CD4-positive, alpha-beta T cell treated with Interleukin-12 subunit alpha and Interleukin-12 subunit beta, for 1 hour (primary cell): ENCODE data around the gene CYP2F1.
A peak's percentile ranks its signal among the peaks of the same experiment; 100 is the strongest.
"Not testable (repeated sequence)": the region's sequence is repeated elsewhere in the genome, so short reads cannot be mapped to it uniquely, and the experiment has no call there.

Source experiments
- DNase-seq: peaks from one replicate; pipeline ENCODE4 v3.0.0-alpha.2; 2020

The CYP2F1 gene

GRCh38 chr19:41127362-41127761 is 13.1 kb downstream of the CYP2F1 start:
- not testable (repeated sequence) for DNase-seq

- peak; percentile 88 for DNase-seq
These were observed 13.6 kb downstream of the CYP2F1 start for GRCh38 chr19:41127801-41128300.

GRCh38 chr19:41128692-41129091 is 14.5 kb downstream of the CYP2F1 start:
- no peak for DNase-seq

GRCh38 chr19:41131186-41131585 is 17.0 kb downstream of the CYP2F1 start:
- no peak for DNase-seq

- no peak for DNase-seq
These were observed 19.0 kb downstream of the CYP2F1 start for GRCh38 chr19:41133260-41133659.

GRCh38 chr19:41134616-41135015 is 20.4 kb downstream of the CYP2F1 start:
- DNase-seq, result no peak

- DNase-seq, result peak; percentile 60
These were observed 21.5 kb downstream of the CYP2F1 start for GRCh38 chr19:41135390-41136384.

- DNase-seq, result no peak
These were observed 22.6 kb downstream of the CYP2F1 start for GRCh38 chr19:41136636-41137455.

- DNase-seq, result peak; percentile 91
These were observed 30.2 kb downstream of the CYP2F1 start for GRCh38 chr19:41144403-41144802.

- no peak for DNase-seq
These were observed 35.6 kb downstream of the CYP2F1 start for GRCh38 chr19:41149831-41150230.

GRCh38 chr19:41150986-41151385 is 36.8 kb downstream of the CYP2F1 start:
- not testable (repeated sequence) for DNase-seq

GRCh38 chr19:41154060-41154459 is 39.8 kb downstream of the CYP2F1 start:
- DNase-seq, result no peak

- DNase-seq, result no peak
These were observed 42.0 kb downstream of the CYP2F1 start for GRCh38 chr19:41156207-41156606.

- no peak for DNase-seq
These were observed 45.6 kb downstream of the CYP2F1 start for GRCh38 chr19:41159881-41160280.

GRCh38 chr19:41161903-41162302 is 47.7 kb downstream of the CYP2F1 start:
- no peak for DNase-seq

- no peak for DNase-seq
These were observed 52.9 kb downstream of the CYP2F1 start for GRCh38 chr19:41166944-41167804.

GRCh38 chr19:41172297-41173164 is 58.3 kb downstream of the CYP2F1 start:
- DNase-seq, result no peak

GRCh38 chr19:41174297-41174928 is 60.2 kb downstream of the CYP2F1 start:
- DNase-seq, result no peak

- peak; percentile 42 for DNase-seq
These were observed 61.9 kb downstream of the CYP2F1 start for GRCh38 chr19:41175801-41176777.
